ENCODE measurements around the gene TMEM187.

DNA sequence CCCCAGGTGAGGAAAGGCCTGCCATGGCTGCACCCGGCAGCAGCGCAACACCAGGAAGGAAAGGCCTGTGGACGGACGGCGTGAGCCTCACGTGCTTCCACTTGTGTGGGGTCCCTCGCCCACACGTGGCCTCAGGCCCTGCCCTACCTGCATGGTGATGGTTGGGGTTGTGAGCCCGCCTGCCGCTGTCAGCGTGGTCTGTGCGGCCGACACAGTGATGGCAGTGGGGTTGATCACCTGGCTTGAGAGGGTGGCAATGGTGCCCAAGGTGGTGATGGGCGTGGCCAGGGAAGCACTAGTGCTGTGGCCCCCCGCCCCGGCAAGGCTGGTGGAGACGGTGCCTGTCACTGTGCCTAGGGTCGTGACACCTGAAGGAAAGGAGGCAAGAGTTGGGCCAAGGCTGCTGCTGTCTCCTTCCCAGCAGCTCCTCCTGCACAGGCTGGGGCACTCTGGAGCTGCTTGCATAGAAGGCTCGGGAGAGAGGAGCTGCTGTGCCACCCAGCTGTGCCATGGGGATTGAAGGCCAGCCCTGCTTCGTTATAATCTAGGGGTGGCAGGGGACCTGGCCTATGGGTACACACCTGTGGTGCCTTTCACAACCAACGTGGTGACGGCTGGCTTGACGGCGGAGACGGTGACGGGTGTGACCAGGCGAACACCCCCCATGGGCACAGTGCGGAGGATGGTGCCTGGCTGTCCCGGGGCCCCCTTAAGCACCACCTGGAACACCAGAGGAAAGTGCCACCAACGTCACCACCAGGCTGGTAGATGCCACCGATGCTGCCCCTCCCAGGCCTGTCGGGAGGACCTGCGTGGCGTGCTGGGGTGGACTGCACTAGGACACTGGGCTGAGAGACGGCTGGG is 16.3 kb upstream of the TMEM187 start:
- TF ChIP-seq, protein P1, sequence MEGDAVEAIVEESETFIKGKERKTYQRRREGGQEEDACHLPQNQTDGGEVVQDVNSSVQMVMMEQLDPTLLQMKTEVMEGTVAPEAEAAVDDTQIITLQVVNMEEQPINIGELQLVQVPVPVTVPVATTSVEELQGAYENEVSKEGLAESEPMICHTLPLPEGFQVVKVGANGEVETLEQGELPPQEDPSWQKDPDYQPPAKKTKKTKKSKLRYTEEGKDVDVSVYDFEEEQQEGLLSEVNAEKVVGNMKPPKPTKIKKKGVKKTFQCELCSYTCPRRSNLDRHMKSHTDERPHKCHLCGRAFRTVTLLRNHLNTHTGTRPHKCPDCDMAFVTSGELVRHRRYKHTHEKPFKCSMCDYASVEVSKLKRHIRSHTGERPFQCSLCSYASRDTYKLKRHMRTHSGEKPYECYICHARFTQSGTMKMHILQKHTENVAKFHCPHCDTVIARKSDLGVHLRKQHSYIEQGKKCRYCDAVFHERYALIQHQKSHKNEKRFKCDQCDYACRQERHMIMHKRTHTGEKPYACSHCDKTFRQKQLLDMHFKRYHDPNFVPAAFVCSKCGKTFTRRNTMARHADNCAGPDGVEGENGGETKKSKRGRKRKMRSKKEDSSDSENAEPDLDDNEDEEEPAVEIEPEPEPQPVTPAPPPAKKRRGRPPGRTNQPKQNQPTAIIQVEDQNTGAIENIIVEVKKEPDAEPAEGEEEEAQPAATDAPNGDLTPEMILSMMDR (IDR thresholded peaks at IDR 0.05), result no peak
- TF ChIP-seq POLR2A (IDR thresholded peaks at IDR 0.05) (no peak), POLR2AphosphoS5 (IDR thresholded peaks at IDR 0.05) (no peak)

Data from sigmoid colon (tissue), 4 donors.